GM18868 (cell line): ENCODE data around the gene RASGRP2.

Experiments used
- ATAC-seq: cut with Tn5 transposase; IDR thresholded peaks from one replicate; pipeline ENCODE4 v1.9.1; 2021; ENCODE audit warnings: mild to moderate bottlenecking, moderate library complexity; ENCODE audit not compliant: unreplicated experiment

Gene RASGRP2

DNA sequence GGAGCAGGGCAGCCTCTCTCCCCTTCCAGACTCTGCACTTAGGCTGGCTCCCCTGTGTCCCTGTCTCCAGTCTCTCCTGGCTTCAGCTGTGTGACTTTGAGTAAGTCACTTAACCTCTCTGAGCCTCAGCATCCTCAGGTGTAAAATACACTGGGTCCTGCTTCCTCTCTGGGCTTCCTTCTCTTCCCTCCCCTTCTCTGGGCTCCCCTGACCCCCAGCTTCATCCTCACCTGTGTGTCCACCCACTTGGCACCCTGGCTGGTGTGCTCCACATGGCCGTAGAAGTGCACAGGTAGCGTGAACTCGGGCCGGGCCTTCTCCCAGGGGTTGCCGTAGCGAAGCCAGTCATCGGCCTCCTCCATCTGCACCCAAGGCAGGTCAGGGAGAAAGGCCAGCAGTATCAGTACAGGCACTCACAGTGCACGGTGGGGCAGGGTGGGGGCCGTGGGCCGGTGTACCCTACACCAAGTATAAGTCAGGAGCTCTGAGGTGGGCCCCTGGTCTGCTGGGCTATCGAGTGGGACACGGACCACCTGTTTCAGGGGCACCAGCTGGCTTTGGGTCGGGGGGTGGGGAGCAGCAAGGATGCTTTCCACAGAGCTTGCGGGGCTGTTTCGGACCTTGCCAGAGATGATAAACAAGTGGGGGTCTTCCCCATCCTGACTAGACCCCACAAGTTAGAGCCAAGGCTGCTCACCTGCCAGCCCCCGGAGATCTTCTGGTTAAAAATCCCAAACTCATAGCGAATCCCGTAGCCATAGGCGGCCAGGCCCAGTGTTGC is 13.8 kb upstream of the RASGRP2 start:
- ATAC-seq: no peak

- no peak for ATAC-seq
Observed at GRCh38 chr11:64755681-64756361, 11.9 kb upstream of the RASGRP2 start.

- ATAC-seq: no peak
Observed at GRCh38 chr11:64754919-64755662, 11.1 kb upstream of the RASGRP2 start.

- ATAC-seq: no peak
Observed at GRCh38 chr11:64754124-64754918, 10.4 kb upstream of the RASGRP2 start.

DNA sequence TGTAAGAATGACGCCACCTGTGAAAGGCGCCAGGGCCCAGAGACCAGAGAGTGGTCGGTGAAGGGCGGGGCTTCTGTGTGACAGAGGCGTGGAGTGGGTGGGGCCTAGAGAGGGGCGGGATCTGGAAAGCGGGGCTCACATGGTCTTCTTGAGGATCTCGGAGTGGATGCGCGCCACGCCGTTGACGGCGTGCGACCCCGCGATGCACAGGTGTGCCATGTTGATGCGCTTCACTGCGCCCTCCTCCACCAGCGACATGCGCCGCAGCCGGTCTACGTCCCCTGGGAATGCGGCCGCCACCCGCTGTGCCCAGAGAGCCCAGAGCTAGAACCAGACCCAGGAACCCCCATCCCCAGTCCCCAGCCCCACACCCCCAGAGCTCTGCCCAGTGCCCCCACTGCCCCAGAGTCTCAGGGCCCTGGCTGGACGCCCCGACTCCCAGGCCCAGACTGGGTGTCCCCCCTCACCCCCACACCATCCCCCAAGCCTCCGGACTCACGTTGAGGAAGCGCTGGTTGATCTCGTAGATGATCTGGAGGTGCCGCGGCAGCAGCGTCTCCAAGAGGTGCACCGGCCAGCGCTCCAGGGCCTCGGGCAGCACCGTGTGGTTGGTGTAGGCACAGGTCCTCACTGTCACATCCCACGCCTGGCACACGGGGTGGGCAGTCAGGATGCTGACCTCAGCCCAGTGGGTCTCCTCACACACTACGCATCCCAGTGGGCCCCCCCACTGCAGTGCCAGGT is 9.6 kb upstream of the RASGRP2 start:
- ATAC-seq: no peak

GRCh38 chr11:64753019-64753379 is 9.1 kb upstream of the RASGRP2 start:
- no peak for ATAC-seq

DNA sequence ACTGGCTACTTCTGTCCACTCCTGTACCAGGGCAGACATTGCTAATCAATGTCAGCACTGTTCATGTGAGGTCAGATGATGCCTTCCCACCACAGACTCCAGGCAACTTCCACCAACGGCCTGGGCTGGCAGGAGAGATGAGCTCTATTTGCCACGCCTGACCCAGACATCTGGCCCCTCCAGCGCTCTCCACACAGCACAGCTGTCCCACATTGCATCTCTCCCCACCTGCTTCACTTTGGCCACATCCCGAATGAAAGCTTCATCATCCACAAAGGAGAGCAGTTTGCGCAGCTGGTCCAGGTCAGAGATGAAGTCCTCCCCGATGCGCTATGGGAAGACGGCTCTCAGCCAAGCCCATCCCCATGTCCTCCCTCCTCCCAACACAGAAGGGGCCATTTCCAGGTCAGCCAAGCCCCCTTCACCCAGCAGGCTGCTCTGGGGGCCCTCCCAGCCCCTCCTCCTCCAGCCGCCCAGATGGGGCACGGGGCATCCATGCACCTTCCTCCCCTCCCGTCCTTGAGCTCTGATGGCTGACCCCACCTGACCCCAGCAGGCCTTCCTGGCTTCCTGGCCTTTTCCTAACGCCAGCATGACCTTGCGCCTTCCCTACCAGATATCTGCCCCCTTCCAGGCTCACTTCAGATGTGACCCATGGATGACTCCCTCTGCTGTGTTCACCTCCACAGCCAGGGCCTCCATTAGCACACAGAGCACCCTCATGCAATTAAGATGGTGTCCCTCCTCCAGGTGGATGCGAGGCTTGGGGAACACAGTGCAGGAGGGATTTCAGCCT is 8.4 kb upstream of the RASGRP2 start:
- ATAC-seq: no peak

DNA sequence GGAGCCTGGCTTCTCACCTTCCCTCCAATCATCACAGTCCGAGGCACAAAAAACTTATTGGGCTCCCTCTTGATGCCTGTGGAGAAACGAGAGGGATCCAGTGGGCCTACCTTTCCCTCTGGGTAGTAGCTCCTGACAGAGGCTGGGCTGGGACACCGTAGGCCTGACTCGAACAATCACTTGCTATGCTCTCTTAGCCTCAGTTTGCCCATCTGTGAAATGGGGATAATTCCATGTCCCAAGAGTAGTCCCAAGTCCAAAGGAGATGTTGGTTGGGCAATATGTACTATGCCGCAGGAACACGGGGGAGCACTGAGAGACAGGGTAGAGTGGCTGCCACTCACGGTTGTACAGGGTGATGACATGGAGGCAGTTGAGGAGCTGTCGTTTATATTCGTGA is 7.6 kb upstream of the RASGRP2 start:
- no peak for ATAC-seq

DNA sequence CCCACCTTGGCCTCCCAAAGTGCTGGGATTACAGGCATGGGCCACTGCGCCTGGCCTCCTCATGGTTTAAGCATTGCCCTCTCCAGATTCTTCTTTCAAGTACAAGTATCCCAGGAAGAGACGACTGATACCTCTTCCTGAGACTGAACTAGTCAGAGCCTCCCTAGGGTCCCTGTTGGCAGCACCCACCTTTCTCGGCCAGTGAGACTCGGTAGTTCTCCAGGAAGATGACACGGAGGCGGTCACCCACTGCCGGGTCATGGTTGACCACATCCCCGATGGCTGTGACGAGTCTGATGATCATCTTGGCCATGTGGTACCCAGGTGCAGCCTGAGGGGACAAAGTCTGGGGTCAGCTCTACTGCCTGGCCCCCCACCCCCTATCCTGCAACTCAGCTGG is 7.2 kb upstream of the RASGRP2 start:
- ATAC-seq: no peak

- no peak for ATAC-seq
Observed at GRCh38 chr11:64750361-64751054, 6.6 kb upstream of the RASGRP2 start.

- ATAC-seq: no peak
Observed at GRCh38 chr11:64747961-64748665, 4.2 kb upstream of the RASGRP2 start.

- no peak for ATAC-seq
Observed at GRCh38 chr11:64746486-64746885, 2.5 kb upstream of the RASGRP2 start.

DNA sequence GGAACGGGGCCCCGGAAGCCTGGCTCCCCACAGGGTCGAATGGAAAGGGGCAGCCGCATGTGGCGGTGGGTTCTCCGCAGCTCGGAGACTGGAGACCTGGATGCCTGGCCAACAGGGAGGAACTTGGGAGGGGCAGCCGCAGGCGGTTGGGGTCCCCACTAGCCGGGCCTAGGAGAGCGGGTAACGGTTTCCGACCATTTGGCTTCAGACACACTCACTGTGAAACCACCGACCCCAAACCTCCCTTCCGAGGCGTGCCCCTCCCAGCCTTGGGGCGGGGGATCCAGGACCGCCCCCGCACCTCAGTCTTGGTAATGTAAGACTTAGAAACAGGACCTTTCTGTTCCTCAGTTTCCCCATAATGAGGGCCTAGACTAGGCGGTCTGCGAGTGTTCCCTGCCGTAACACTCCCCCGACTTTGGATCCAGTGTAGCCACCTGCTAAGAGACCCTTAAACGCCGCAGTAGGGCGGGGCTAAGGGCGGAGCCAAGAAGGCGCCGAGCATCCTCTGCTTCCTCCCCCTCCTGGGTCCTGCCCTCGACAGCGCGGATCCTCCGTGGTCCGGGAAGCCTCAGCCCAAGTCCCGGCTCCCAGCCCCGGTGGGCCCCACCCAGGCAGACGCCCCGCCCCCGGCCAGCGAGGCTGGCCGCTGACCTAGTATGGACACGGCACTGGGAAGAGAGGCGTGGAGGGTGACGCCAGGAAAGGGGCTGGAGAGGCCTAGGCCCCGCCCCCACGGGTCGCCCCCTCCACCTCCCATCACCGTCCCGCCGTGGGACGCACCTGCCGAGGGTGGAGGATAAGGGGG is 1.8 kb upstream of the RASGRP2 start:
- ATAC-seq: no peak

GRCh38 chr11:64745189-64745520 is 1.2 kb upstream of the RASGRP2 start:
- no peak for ATAC-seq

DNA sequence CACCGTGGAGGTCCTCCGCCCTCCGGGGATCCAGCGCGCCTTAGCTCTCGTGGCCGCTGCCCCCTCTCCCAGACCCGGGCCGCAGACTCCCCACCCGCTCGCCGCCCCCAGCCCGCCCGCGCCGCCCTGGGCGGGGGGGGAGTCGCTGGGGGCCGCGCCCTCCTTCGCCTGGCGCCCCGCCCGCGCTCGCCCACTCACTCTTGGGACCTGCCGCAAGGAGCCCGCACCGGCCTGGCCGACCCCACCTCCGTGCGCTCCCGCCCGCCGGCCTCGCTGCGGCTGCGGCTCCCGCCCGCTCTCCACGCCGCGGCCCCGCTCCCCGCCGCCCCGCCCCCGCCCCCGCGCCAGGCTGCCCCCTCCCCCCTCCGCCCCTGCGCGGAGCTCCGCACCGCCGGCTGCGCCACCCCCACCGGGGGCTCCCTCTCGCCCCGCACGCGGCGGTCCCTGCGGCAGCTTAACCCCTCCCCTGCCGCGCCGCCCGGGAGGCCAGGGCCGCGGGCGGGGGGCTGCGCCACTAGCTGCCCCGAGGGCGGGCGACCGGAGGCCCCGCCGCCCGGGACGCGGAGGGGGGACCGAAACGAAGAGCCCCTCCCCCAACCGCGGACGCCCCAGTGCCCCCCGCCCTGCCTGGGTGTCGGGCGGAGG is 724 bp upstream of the RASGRP2 start:
- ATAC-seq: no peak

DNA sequence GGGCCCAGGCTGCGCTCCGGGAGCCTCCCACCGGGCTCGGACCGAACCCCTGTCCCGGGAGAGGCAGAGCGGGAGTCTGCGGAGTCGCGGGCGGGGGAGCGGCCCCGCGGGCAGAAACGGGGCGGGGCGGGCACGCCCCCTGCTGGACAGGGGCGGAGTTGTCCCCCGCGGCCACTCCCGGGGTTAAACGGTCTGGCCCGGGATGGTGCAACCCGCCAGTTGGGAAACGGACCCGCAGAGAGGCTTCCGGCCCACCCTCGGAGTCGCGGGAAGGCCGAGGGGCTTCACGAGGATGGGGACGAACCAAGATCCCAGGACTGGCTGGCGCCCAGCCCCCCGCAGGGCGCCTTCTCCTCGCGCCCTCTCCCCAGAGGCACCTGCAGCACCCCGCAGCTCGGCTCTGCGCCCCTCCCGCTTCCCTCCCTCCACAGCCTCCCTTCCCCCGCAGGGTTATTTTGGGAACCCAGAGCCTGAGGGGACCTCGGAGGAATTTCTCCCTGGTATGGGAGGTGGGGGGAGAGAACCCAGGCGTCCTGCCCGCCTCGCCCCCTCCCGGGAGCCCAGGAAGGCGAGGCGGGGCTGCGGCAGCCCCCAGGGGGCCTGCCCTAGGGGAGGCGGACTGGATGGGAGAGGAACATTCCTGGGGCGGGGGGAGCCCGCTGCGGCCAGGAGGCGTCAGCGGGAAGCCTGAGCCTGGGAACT is 902 bp downstream of the RASGRP2 start:
- ATAC-seq: no peak
